Natural killer cell (primary cell): ENCODE results near the gene AGBL4. TPM values are rescaled to one million over a fixed set of nuclear protein-coding genes. Genes with fewer than 3 reads are reported as not detected.
"Not testable (repeated sequence)": the region's sequence is repeated elsewhere in the genome, so short reads cannot be mapped to it uniquely, and the experiment has no call there.

Experiments
- ATAC-seq, 3 donors: fragments of 150-1000 bp in 2 of 3; fragments of 200-7000 bp in 1 of 3; cut with Tn5 transposase; 1 replicate in 1 of 3; 2 replicates in 2 of 3; pipeline ENCODE4 v1.10.0; 2021; ENCODE audit warnings: mild to moderate bottlenecking in 2 of 3, moderate library complexity in 2 of 3
- DNase-seq, 2 donors: peaks; one replicate each; pipeline versions ENCODE4 v3.0.0 to v3.0.0-alpha.2; 2013 to 2021; ENCODE audit warnings: mixed read lengths in 1 of 2
- H3K27ac ChIP-seq: one replicate; pipeline ENCODE4 v1.5.1; 2013; ENCODE audit warnings: mild to moderate bottlenecking, low read length
- H3K27me3 ChIP-seq: one replicate; pipeline ENCODE4 v1.6.1; 2013; ENCODE audit warnings: low read length; ENCODE audit not compliant: control insufficient read depth, insufficient read depth
- H3K36me3 ChIP-seq: one replicate; pipeline ENCODE4 v1.6.1; 2013; ENCODE audit warnings: low read length; ENCODE audit not compliant: control insufficient read depth, insufficient read depth
- H3K4me1 ChIP-seq: one replicate; pipeline ENCODE4 v1.6.1; 2013; ENCODE audit warnings: low read length; ENCODE audit not compliant: control insufficient read depth, insufficient read depth
- H3K4me3 ChIP-seq: one replicate; pipeline ENCODE4 v1.5.1; 2013; ENCODE audit warnings: low read length
- H3K9me3 ChIP-seq: one replicate; pipeline ENCODE4 v1.6.1; 2013; ENCODE audit warnings: low read length; ENCODE audit not compliant: control insufficient read depth, insufficient read depth
- H3K27ac Mint-ChIP-seq, 2 donors: one replicate each; pipeline ENCODE4 v1.8.0; 2022; ENCODE audit warnings: mild to moderate bottlenecking in 2 of 2, mixed read lengths in 2 of 2, moderate library complexity in 1 of 2
- H3K27me3 Mint-ChIP-seq, 2 donors: one replicate each; pipeline ENCODE4 v1.8.0; 2022; ENCODE audit warnings: low read depth in 2 of 2, mixed read lengths in 2 of 2
- H3K36me3 Mint-ChIP-seq: one replicate; pipeline ENCODE4 v1.8.0; 2022; ENCODE audit warnings: mixed read lengths
- H3K4me1 Mint-ChIP-seq, 2 donors: one replicate each; pipeline ENCODE4 v1.8.0; 2022; ENCODE audit warnings: mixed read lengths in 2 of 2
- H3K4me3 Mint-ChIP-seq: one replicate; pipeline ENCODE4 v1.8.0; 2022; ENCODE audit warnings: mild to moderate bottlenecking, moderate library complexity, mixed read lengths
- H3K9me3 Mint-ChIP-seq, 2 donors: one replicate each; pipeline ENCODE4 v1.8.0; 2022; ENCODE audit warnings: mixed read lengths in 2 of 2
- CTCF ChIP-seq: fragments of 200-600 bp; IDR thresholded peaks from one replicate; pipeline ENCODE4 v1.8.0; 2022; ENCODE audit warnings: antibody characterized with exemption
- WGBS: methylation state at CpG from one replicate; pipeline ENCODE4 v1.1.7; 2013; ENCODE audit warnings: missing lambda C conversion rate; ENCODE audit not compliant: insufficient coverage; 5-methylcytosine and 5-hydroxymethylcytosine counted together
- intact Hi-C: fragments of 100-400 bp; cut with micrococcal nuclease; formaldehyde crosslinking; loops from one replicate; pipeline ENCODE4 v1.14.2; 2022
- total RNA-seq, 4 donors: library from RNA; stranded (reverse); fragments of 120-200 nt in 1 of 4; gene quantifications; one replicate each; pipeline versions ENCODE4 v1.2.3 to v1.2.4, GENCODE V29; 2013 to 2022

The AGBL4 gene
- total RNA-seq, 3 donors from 2014 or later (not counting 1 experiment from before 2014, with no cell fraction given), result not detected

- Histone ChIP-seq H3K4me3 (no peak overlapping the region), H3K27me3 (no peaks in the 10 kb centered on the region), H3K9me3 (peaks cover 8% of the 10 kb centered on the region), H3K36me3 (no peaks in the 10 kb centered on the region), H3K4me1 (no peaks in the 10 kb centered on the region), H3K27ac (no peak overlapping the region)
- intact Hi-C loops, result no loop called here
- no peak for TF ChIP-seq CTCF
- no peak overlapping the region for H3K4me3 Mint-ChIP-seq
- H3K4me1 Mint-ChIP-seq, result no peaks in the 10 kb centered on the region
- peaks cover 13 to 14% of the 10 kb centered on the region in 2 donors for H3K9me3 Mint-ChIP-seq
- WGBS, result 60% methylated on average over 2 of the region's 3 CpGs
- H3K27ac Mint-ChIP-seq, result no peak overlapping the region
- no peaks in the 10 kb centered on the region for H3K27me3 Mint-ChIP-seq
- ATAC-seq, result no peak
- DNase-seq, result no peak
- no peaks in the 10 kb centered on the region for H3K36me3 Mint-ChIP-seq
These were observed 258.7 kb downstream of the AGBL4 start for GRCh38 chr1:49765034-49765433.

- H3K4me1 Mint-ChIP-seq, H3K27me3 ChIP-seq, H3K9me3 ChIP-seq, H3K4me3 Mint-ChIP-seq, ATAC-seq, intact Hi-C loops, H3K27me3 Mint-ChIP-seq, H3K27ac Mint-ChIP-seq, H3K4me1 ChIP-seq, H3K27ac ChIP-seq, H3K4me3 ChIP-seq, DNase-seq, H3K36me3 ChIP-seq: not testable (repeated sequence)
- Mint-ChIP-seq H3K36me3 (peaks cover 17% of the 10 kb centered on the region), H3K9me3 (peaks cover 8 to 27% of the 10 kb centered on the region in 2 donors)
- 90% methylated on average over 9 of the region's 9 CpGs for WGBS
These were observed 285.6 kb downstream of the AGBL4 start for GRCh38 chr1:49738118-49738517.

GRCh38 chr1:49728377-49728776 lies 295.4 kb downstream of the AGBL4 start:
- WGBS, result 8% methylated on average over 1 of the region's 1 CpG
- ATAC-seq, result no peak
- H3K4me3 Mint-ChIP-seq, result no peak overlapping the region

GRCh38 chr1:49723662-49724061 lies 300.1 kb downstream of the AGBL4 start:
- no peak overlapping the region for H3K27ac ChIP-seq
- no peaks in the 10 kb centered on the region for H3K4me1 ChIP-seq
- H3K4me3 ChIP-seq, result no peak overlapping the region
- H3K36me3 Mint-ChIP-seq, result peaks cover 6% of the 10 kb centered on the region
- peaks cover 8 to 16% of the 10 kb centered on the region in 2 donors for H3K9me3 Mint-ChIP-seq
- H3K9me3 ChIP-seq, result no peaks in the 10 kb centered on the region
- H3K27me3 Mint-ChIP-seq, result no peaks in the 10 kb centered on the region
- no peak for TF ChIP-seq CTCF
- no peak for ATAC-seq
- no peak for DNase-seq
- H3K4me1 Mint-ChIP-seq, result no peaks in the 10 kb centered on the region
- intact Hi-C loops, result no loop called here
- no peak overlapping the region for H3K4me3 Mint-ChIP-seq
- no peak overlapping the region for H3K27ac Mint-ChIP-seq
- H3K36me3 ChIP-seq, result no peaks in the 10 kb centered on the region
- no peaks in the 10 kb centered on the region for H3K27me3 ChIP-seq
- 100% methylated on average over 1 of the region's 1 CpG for WGBS

More at GRCh38 chr1:49728377-49728776, 295.4 kb downstream of the AGBL4 start:
- no peak for DNase-seq
- Histone ChIP-seq H3K9me3 (peaks cover 8% of the 10 kb centered on the region), H3K4me1 (no peaks in the 10 kb centered on the region), H3K27ac (no peak overlapping the region), H3K4me3 (no peak overlapping the region), H3K36me3 (no peaks in the 10 kb centered on the region), H3K27me3 (no peaks in the 10 kb centered on the region)
- no peaks in the 10 kb centered on the region for H3K4me1 Mint-ChIP-seq
- TF ChIP-seq CTCF, result no peak
- H3K27ac Mint-ChIP-seq, result no peak overlapping the region
- peaks cover 14% of the 10 kb centered on the region for H3K36me3 Mint-ChIP-seq
- no peaks in the 10 kb centered on the region for H3K27me3 Mint-ChIP-seq
- peaks cover 11 to 19% of the 10 kb centered on the region in 2 donors for H3K9me3 Mint-ChIP-seq
- intact Hi-C loops, result no loop called here
